Measurements from ENCODE around the gene CD101. TPM values are rescaled to one million over a fixed set of nuclear protein-coding genes. Genes with fewer than 3 reads are reported as not detected.
A peak's percentile ranks its signal among the peaks of the same experiment; 100 is the strongest.

Gene CD101
- total RNA-seq, 1 experiment from 2014 or later: 0.37 TPM

DNA sequence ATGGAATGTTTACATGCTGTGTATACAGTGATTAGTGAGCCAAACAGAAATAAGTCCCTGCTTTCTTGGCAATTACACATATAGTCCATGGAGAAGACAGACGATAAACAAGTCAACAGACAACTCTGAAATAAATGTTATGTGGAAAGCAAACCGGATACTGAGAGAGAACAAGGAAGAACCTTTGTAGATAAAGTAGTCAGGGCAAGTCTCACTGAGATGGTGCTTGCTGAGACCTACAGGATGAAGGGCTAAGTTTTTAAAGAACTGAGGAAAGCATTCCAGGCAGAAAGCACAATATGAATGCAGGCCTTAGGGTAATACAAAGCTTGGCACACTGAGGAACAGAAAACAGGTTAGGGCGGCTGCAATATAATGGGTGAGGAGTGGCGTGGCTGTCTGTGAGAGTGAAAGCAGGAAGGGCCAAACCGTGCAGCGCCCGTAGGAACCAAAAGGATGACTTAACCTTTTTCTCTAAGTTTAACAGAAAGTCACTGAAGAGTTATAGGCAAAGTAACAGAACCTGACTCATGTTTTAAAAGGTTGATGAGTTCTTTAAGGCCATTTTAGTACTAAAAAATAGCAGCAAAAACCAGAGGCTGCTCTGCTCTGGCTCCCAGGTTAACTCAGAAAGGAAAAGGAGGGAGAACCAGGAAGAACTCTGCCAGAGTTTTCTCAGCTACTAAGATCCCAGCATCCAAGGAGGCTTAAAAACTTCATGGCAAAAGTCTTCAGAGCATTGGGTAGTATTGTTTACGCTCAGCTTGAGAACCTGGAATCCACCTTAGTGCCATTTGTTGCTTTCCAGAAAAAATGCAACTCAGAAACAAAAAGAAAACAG, 49.9 kb downstream of the CD101 start:
- BruUV-seq (replicated peaks): no TSS peak
- intact Hi-C loops (cut with micrococcal nuclease): loop anchor here (10.0 kb wide), 1 partner anchor 137 kb away; no protein-coding TSS in a partner anchor

DNA sequence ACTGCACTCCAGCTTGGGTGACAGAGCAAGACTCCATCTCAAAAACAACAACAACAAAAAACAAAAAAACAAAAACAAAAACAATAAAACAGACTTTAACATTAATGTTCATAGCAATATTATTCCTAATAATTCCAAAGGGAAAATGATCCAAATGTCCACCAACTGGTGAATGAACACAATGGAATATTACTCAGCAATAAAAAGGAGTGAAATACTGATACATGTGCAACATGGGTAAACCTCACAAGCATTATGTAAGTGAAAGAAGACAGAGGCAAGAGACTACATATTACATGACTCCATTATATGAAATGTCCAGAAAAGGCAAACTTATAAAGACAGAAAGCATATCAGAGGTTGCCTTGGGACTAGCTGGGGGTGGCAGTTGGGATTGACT, 52.5 kb downstream of the CD101 start:
- CTCF ChIA-PET: interaction anchor here (0.6 to 2.1 kb wide), 8 partner anchors 40 to 331 kb away, joined by 3 to 11 read pairs (median 4); no protein-coding TSS in a partner anchor
- no TSS peak for BruUV-seq (replicated peaks)
- no peak for DNase-seq (ENCODE audit: unreplicated experiment)
- POLR2A ChIA-PET: interaction anchor here (0.8 kb wide), 1 partner anchor 317 kb away, joined by 3 read pairs; no protein-coding TSS in a partner anchor
- Mint-ChIP-seq H3K27me3 (ENCODE audit: insufficient read depth, unreplicated experiment) (no peaks in the 10 kb centered on the region), H3K36me3 (ENCODE audit: insufficient read depth, unreplicated experiment) (peaks cover 2% of the 10 kb centered on the region), H3K4me1 (ENCODE audit: insufficient read depth, unreplicated experiment) (peaks cover 22% of the 10 kb centered on the region), H3K27ac (ENCODE audit: low read depth, unreplicated experiment) (no peak overlapping the region), H3K4me3 (ENCODE audit: unreplicated experiment) (no peak overlapping the region), H3K9me3 (ENCODE audit: unreplicated experiment) (no peaks in the 10 kb centered on the region)
- intact Hi-C loops (cut with micrococcal nuclease): loop anchor here (10.0 kb wide), 1 partner anchor 139 kb away; no protein-coding TSS in a partner anchor
- TF ChIP-seq, protein P1, sequence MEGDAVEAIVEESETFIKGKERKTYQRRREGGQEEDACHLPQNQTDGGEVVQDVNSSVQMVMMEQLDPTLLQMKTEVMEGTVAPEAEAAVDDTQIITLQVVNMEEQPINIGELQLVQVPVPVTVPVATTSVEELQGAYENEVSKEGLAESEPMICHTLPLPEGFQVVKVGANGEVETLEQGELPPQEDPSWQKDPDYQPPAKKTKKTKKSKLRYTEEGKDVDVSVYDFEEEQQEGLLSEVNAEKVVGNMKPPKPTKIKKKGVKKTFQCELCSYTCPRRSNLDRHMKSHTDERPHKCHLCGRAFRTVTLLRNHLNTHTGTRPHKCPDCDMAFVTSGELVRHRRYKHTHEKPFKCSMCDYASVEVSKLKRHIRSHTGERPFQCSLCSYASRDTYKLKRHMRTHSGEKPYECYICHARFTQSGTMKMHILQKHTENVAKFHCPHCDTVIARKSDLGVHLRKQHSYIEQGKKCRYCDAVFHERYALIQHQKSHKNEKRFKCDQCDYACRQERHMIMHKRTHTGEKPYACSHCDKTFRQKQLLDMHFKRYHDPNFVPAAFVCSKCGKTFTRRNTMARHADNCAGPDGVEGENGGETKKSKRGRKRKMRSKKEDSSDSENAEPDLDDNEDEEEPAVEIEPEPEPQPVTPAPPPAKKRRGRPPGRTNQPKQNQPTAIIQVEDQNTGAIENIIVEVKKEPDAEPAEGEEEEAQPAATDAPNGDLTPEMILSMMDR (IDR thresholded peaks at IDR 0.05; ENCODE audit: unreplicated experiment): no peak

More for the DNA sequence above, 49.9 kb downstream of the CD101 start:
- Mint-ChIP-seq H3K9me3 (ENCODE audit: unreplicated experiment) (no peaks in the 10 kb centered on the region), H3K27ac (ENCODE audit: low read depth, unreplicated experiment) (peak overlapping the region; percentile 65), H3K4me1 (ENCODE audit: insufficient read depth, unreplicated experiment) (peaks cover 12% of the 10 kb centered on the region), H3K27me3 (ENCODE audit: insufficient read depth, unreplicated experiment) (no peaks in the 10 kb centered on the region), H3K36me3 (ENCODE audit: insufficient read depth, unreplicated experiment) (peaks cover 4% of the 10 kb centered on the region), H3K4me3 (ENCODE audit: unreplicated experiment) (peak overlapping the region; percentile 6)
- CTCF ChIA-PET: interaction anchor here (1.1 to 1.2 kb wide), 3 partner anchors 194 to 326 kb away, joined by 3 to 6 read pairs (median 3); no protein-coding TSS in a partner anchor
- TF ChIP-seq, protein P1 (IDR thresholded peaks at IDR 0.05; ENCODE audit: unreplicated experiment): no peak
- POLR2A ChIA-PET: no interaction called here
- no peak for DNase-seq (ENCODE audit: unreplicated experiment)

DNA sequence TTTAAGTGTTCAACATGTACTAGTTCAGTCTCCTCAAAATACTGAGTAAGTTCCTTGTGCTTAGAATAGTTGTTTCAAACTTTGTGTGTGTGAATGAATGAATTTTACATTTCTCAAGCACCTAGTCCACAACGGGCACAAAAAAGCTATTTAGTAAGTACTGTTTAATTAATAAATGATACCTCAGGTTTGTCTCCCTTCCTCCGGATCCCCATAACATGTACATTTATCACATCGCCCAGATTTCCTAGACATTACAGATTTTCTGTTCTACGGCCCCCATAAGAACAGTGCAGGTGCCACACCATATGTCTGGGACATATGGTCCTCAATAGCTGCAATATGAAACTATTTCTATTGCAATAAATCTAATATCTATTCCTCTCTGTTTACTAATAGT, 57.2 kb downstream of the CD101 start:
- H3K27me3 Mint-ChIP-seq (ENCODE audit: insufficient read depth, unreplicated experiment): no peaks in the 10 kb centered on the region
- BruUV-seq (replicated peaks): no TSS peak
- H3K27ac Mint-ChIP-seq (ENCODE audit: low read depth, unreplicated experiment): no peak overlapping the region
- peaks cover 27% of the 10 kb centered on the region for H3K4me1 Mint-ChIP-seq (ENCODE audit: insufficient read depth, unreplicated experiment)
- TF ChIP-seq, protein P1 (IDR thresholded peaks at IDR 0.05; ENCODE audit: unreplicated experiment): no peak
- no peak for DNase-seq (ENCODE audit: unreplicated experiment)
- intact Hi-C loops (cut with micrococcal nuclease): loop anchor here (1.0 to 10.0 kb wide), 2 partner anchors 144 to 485 kb away; no protein-coding TSS in a partner anchor
- H3K36me3 Mint-ChIP-seq (ENCODE audit: insufficient read depth, unreplicated experiment): peaks cover 4% of the 10 kb centered on the region
- CTCF ChIA-PET: interaction anchor here (1.0 to 5.8 kb wide), 6 partner anchors 10 to 560 kb away, joined by 3 to 59 read pairs (median 8); no protein-coding TSS in a partner anchor
- POLR2A ChIA-PET: interaction anchor here (0.7 to 3.8 kb wide), 16 partner anchors 19 to 488 kb away, joined by 3 to 22 read pairs (median 4); partner anchors contain the start of genes CD58 and PTGFRN
- no peaks in the 10 kb centered on the region for H3K9me3 Mint-ChIP-seq (ENCODE audit: unreplicated experiment)
- H3K4me3 Mint-ChIP-seq (ENCODE audit: unreplicated experiment): no peak overlapping the region

DNA sequence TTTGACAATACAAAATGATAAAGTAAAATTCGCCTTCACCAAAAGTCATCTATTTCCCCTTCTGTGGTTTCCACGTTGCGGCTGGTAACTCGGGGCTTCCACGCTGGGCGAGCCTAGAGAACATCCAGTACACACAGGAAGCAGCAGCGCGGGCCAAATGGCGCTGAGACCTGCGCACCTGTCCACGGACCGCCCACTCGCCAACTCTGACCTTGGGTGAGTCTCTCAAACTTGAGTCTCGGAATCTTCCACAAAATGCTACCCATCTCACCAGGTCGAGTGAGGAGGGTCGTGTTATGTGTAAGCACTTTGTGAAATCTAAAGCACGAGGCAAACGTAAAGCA, 57.7 kb downstream of the CD101 start:
- TSS peak; percentile 64 for BruUV-seq (replicated peaks)
- no peaks in the 10 kb centered on the region for H3K27me3 Mint-ChIP-seq (ENCODE audit: insufficient read depth, unreplicated experiment)
- no peaks in the 10 kb centered on the region for H3K9me3 Mint-ChIP-seq (ENCODE audit: unreplicated experiment)
- ChIA-PET POLR2A (interaction anchor here (0.8 to 3.8 kb wide), 18 partner anchors 12 to 488 kb away, joined by 3 to 22 read pairs (median 5); partner anchors contain the start of genes CD58 and PTGFRN), CTCF (interaction anchor here (0.6 to 5.8 kb wide), 11 partner anchors 9 to 561 kb away, joined by 3 to 59 read pairs (median 5); no protein-coding TSS in a partner anchor)
- peaks cover 9% of the 10 kb centered on the region for H3K36me3 Mint-ChIP-seq (ENCODE audit: insufficient read depth, unreplicated experiment)
- DNase-seq (ENCODE audit: unreplicated experiment): peak; percentile 66
- TF ChIP-seq, protein P1 (IDR thresholded peaks at IDR 0.05; ENCODE audit: unreplicated experiment): no peak
- intact Hi-C loops (cut with micrococcal nuclease): loop anchor here (1.0 to 10.0 kb wide), 2 partner anchors 145 to 485 kb away; no protein-coding TSS in a partner anchor
- H3K4me3 Mint-ChIP-seq (ENCODE audit: unreplicated experiment): no peak overlapping the region
- peaks cover 30% of the 10 kb centered on the region for H3K4me1 Mint-ChIP-seq (ENCODE audit: insufficient read depth, unreplicated experiment)
- H3K27ac Mint-ChIP-seq (ENCODE audit: low read depth, unreplicated experiment): no peak overlapping the region

All from MCF 10A (cell line).